GM23338 (cell line): Measurements from ENCODE around the gene INTS6L. TPM values are rescaled to one million over a fixed set of nuclear protein-coding genes. Genes with fewer than 3 reads are reported as not detected.
A peak's percentile ranks its signal among the peaks of the same experiment; 100 is the strongest.

Source experiments
- ATAC-seq: fragments of 200-7000 bp; cut with Tn5 transposase; 3 replicates; pipeline ENCODE4 v1.9.1; 2020
- DNase-seq: peaks from one replicate; pipeline ENCODE4 v3.0.0-alpha.2; 2015; ENCODE audit warnings: low spot score
- H2AFZ ChIP-seq: fragments of 200-600 bp; sonication (generic); 2 replicates; pipeline ENCODE4 v1.8.0; 2016; ENCODE audit warnings: antibody characterized with exemption, mild to moderate bottlenecking, moderate library complexity
- H3F3A ChIP-seq: fragments of 200-600 bp; sonication (generic); replicated peaks from 2 replicates; pipeline ENCODE4 v1.8.0; 2017; ENCODE audit warnings: antibody characterized with exemption, mixed run types, low read depth
- H3K27ac ChIP-seq: fragments of 200-600 bp; sonication (generic); 2 replicates; pipeline ENCODE4 v1.6.1; 2016; ENCODE audit warnings: low read depth
- H3K27me3 ChIP-seq: fragments of 200-600 bp; sonication (generic); 2 replicates; pipeline ENCODE4 v1.8.0; 2016; ENCODE audit warnings: mild to moderate bottlenecking, mixed run types, moderate library complexity; ENCODE audit not compliant: insufficient read depth
- H3K36me3 ChIP-seq: fragments of 200-600 bp; sonication (generic); 2 replicates; pipeline ENCODE4 v1.8.0; 2016; ENCODE audit warnings: mild to moderate bottlenecking; ENCODE audit not compliant: insufficient read depth
- H3K4me1 ChIP-seq: fragments of 200-600 bp; sonication (generic); 2 replicates; pipeline ENCODE4 v1.8.0; 2016; ENCODE audit warnings: mild to moderate bottlenecking, moderate library complexity; ENCODE audit not compliant: insufficient read depth
- H3K4me2 ChIP-seq: fragments of 200-600 bp; sonication (generic); 2 replicates; pipeline ENCODE4 v1.7.1; 2017; ENCODE audit warnings: mixed run types
- H3K4me3 ChIP-seq: fragments of 200-600 bp; sonication (generic); 2 replicates; pipeline ENCODE4 v1.6.1; 2016; ENCODE audit warnings: mixed run types
- H3K79me2 ChIP-seq: fragments of 200-600 bp; sonication (generic); replicated peaks from 2 replicates; pipeline ENCODE4 v1.8.0; 2017; ENCODE audit warnings: mild to moderate bottlenecking; ENCODE audit not compliant: insufficient read depth
- H3K9me2 ChIP-seq: fragments of 200-600 bp; sonication (generic); 2 replicates; pipeline ENCODE4 v1.8.0; 2017; ENCODE audit not compliant: insufficient read depth
- H4K20me1 ChIP-seq: fragments of 200-600 bp; sonication (generic); replicated peaks from 2 replicates; pipeline ENCODE4 v1.8.0; 2017; ENCODE audit warnings: mild to moderate bottlenecking; ENCODE audit not compliant: insufficient read depth
- H3K27ac Mint-ChIP-seq: 2 replicates; pipeline ENCODE4 v1.8.0; 2020; ENCODE audit warnings: inconsistent platforms, mild to moderate bottlenecking, moderate library complexity, mixed read lengths
- H3K27me3 Mint-ChIP-seq: 3 replicates; pipeline ENCODE4 v1.8.0; 2022; ENCODE audit warnings: low read depth, mild to moderate bottlenecking, moderate library complexity, mixed read lengths, inconsistent platforms; ENCODE audit not compliant: insufficient read depth, poor library complexity
- H3K36me3 Mint-ChIP-seq: 3 replicates; pipeline ENCODE4 v1.8.0; 2021; ENCODE audit warnings: low read depth, mild to moderate bottlenecking, inconsistent platforms, moderate library complexity, mixed read lengths
- H3K4me1 Mint-ChIP-seq: 3 replicates; pipeline ENCODE4 v1.8.0; 2020; ENCODE audit warnings: mild to moderate bottlenecking, inconsistent platforms, mixed read lengths
- H3K4me3 Mint-ChIP-seq: 3 replicates; pipeline ENCODE4 v1.8.0; 2021; ENCODE audit warnings: moderate library complexity, mild to moderate bottlenecking, inconsistent platforms, mixed read lengths
- H3K9me3 Mint-ChIP-seq: 3 replicates; pipeline ENCODE4 v1.8.0; 2020; ENCODE audit warnings: moderate library complexity, mild to moderate bottlenecking, inconsistent platforms, mixed read lengths
- CREB1 ChIP-seq: fragments of 250-450 bp; sonication (Bioruptor Pico); IDR thresholded peaks from 2 replicates; pipeline ENCODE4 v1.5.0; 2020; ENCODE audit warnings: low read depth, mild to moderate bottlenecking, moderate library complexity
- EZH2phosphoT487 ChIP-seq: fragments of 200-600 bp; sonication (generic); IDR thresholded peaks from one replicate; pipeline ENCODE4 v1.8.1; 2018; ENCODE audit warnings: antibody characterized with exemption; ENCODE audit not compliant: unreplicated experiment
- JUNB ChIP-seq: IDR thresholded peaks from one replicate; pipeline ENCODE4 v1.6.1; 2016; ENCODE audit warnings: antibody characterized with exemption; ENCODE audit not compliant: unreplicated experiment
- NANOG ChIP-seq: IDR thresholded peaks from 2 replicates; pipeline ENCODE4 v1.6.1; 2016; ENCODE audit warnings: antibody characterized with exemption, borderline replicate concordance
- POLR2AphosphoS5 ChIP-seq: IDR thresholded peaks from 2 replicates; pipeline ENCODE4 v1.6.1; 2016; ENCODE audit warnings: antibody characterized with exemption, low read depth
- STAT1 ChIP-seq: IDR thresholded peaks from one replicate; pipeline ENCODE4 v1.6.1; 2016; ENCODE audit warnings: antibody characterized with exemption; ENCODE audit not compliant: unreplicated experiment
- ZNF114 ChIP-seq: fragments of 250-450 bp; sonication (Bioruptor Pico); IDR thresholded peaks from 2 replicates; pipeline ENCODE4 v1.5.0; 2020; ENCODE audit warnings: mild to moderate bottlenecking, moderate library complexity
- ZNF331 ChIP-seq: fragments of 250-450 bp; sonication (Bioruptor Pico); IDR thresholded peaks from 2 replicates; pipeline ENCODE4 v1.5.0; 2020; ENCODE audit warnings: low read depth, mild to moderate bottlenecking, moderate library complexity
- polyA plus RNA-seq: library from polyadenylated mRNA; unstranded; fragments of >200 nt; fragmentation: Nextera tagmentation; extraction: Ambion mirVana; gene quantifications from 2 replicates; pipeline ENCODE4 v1.2.1, GENCODE V29; 2016
- total RNA-seq: library from RNA; depleted of rRNA; stranded (reverse); fragments of >200 nt; shearing (Covaris generic); gene quantifications from 2 replicates; pipeline ENCODE4 v1.2.3, GENCODE V29; 2014
- TF ChIP-seq, protein P1 (sequence below): IDR thresholded peaks from 2 replicates; pipeline ENCODE4 v1.6.1; 2016; ENCODE audit warnings: antibody characterized with exemption
- TF ChIP-seq, protein P2 (sequence below), 2 experiments: fragments of 200-600 bp in 1 of 2; sonication (generic) in 1 of 2; conservative IDR thresholded peaks; 2 replicates each; pipeline versions ENCODE4 v1.5.1 to v1.6.1; 2016 to 2017; ENCODE audit warnings: antibody characterized with exemption in 2 of 2, low read depth in 2 of 2, mild to moderate bottlenecking in 2 of 2, moderate library complexity in 1 of 2

The INTS6L gene
- total and polyA plus RNA-seq, 2 experiments from 2014 or later = 4.5 to 6.4 TPM

DNA sequence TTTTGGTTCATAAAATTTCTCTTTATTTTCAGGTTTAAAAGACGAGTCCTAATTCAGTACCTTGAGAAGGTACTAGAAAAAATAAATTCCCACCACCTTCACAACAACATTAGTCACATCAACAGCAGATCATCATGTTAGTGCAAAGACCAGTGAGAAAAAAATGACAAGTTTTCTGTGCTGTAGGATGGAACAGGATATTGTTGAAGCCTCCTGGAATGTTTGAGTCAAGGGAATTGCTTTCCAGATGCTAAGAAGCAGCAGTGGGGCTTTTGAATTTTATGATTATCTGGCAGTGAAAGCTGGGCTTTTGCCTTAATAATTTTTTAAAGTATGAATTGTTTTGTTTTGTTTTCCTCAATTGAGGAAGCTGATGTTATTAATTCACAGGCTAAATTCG, 61.0 kb downstream of the INTS6L start:
- Histone ChIP-seq H3F3A (no peaks in the 10 kb centered on the region), H4K20me1 (no peaks in the 10 kb centered on the region), H3K4me2 (no peak overlapping the region), H3K4me1 (no peaks in the 10 kb centered on the region), H3K79me2 (no peaks in the 10 kb centered on the region), H3K27ac (no peak overlapping the region), H2AFZ (no peak overlapping the region), H3K4me3 (no peak overlapping the region), H3K27me3 (no peaks in the 10 kb centered on the region), H3K9me2 (no peaks in the 10 kb centered on the region), H3K36me3 (no peaks in the 10 kb centered on the region)
- no peak for ATAC-seq
- Mint-ChIP-seq H3K9me3 (no peaks in the 10 kb centered on the region), H3K4me3 (no peak overlapping the region), H3K27me3 (peaks cover 1% of the 10 kb centered on the region), H3K4me1 (peaks cover 6% of the 10 kb centered on the region), H3K27ac (no peak overlapping the region), H3K36me3 (peaks cover 3% of the 10 kb centered on the region; the same call in 1 of the 3 replicates)
- no peak for DNase-seq
- TF ChIP-seq, protein P1, sequence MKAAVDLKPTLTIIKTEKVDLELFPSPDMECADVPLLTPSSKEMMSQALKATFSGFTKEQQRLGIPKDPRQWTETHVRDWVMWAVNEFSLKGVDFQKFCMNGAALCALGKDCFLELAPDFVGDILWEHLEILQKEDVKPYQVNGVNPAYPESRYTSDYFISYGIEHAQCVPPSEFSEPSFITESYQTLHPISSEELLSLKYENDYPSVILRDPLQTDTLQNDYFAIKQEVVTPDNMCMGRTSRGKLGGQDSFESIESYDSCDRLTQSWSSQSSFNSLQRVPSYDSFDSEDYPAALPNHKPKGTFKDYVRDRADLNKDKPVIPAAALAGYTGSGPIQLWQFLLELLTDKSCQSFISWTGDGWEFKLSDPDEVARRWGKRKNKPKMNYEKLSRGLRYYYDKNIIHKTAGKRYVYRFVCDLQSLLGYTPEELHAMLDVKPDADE = no peak
- no peak for TF ChIP-seq EZH2phosphoT487
- TF ChIP-seq POLR2AphosphoS5 = no peak
- TF ChIP-seq JUNB = no peak
- TF ChIP-seq ZNF114 = no peak

DNA sequence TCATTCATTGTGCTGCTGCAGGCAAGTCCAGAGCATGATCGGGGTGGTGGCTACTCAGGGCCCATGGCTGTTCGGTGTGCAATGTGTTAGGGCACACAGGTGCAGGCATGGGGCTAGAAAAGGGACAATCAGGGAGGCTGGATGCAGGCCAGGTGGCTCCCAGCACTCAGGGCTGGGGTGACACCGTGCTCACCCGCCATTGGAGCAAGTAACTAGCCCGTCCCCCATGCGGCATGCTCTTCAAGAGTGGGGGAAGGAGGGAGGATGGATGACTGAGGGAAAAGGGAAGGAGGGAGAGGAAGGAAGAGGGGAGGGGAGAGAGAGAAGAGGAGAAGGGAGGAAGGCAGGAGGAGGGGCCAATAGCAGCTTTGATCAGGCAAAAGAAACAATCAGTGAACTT, 64.7 kb downstream of the INTS6L start:
- Mint-ChIP-seq H3K4me3 (no peak overlapping the region), H3K4me1 (peaks cover 6% of the 10 kb centered on the region), H3K9me3 (no peaks in the 10 kb centered on the region), H3K27ac (no peak overlapping the region), H3K36me3 (no peaks in the 10 kb centered on the region), H3K27me3 (no peaks in the 10 kb centered on the region)
- Histone ChIP-seq H3K27me3 (no peaks in the 10 kb centered on the region), H3K27ac (no peak overlapping the region), H4K20me1 (no peaks in the 10 kb centered on the region), H3K36me3 (no peaks in the 10 kb centered on the region), H3K4me1 (no peaks in the 10 kb centered on the region), H3K9me2 (no peaks in the 10 kb centered on the region), H3K4me3 (no peak overlapping the region), H3K4me2 (no peak overlapping the region), H3F3A (no peaks in the 10 kb centered on the region), H2AFZ (no peak overlapping the region), H3K79me2 (no peaks in the 10 kb centered on the region)
- peak; percentile 1 for DNase-seq
- TF ChIP-seq, protein P1 = no peak
- TF ChIP-seq NANOG = no peak
- no peak for TF ChIP-seq ZNF331 (CRISPR knock-in tag)
- no peak for TF ChIP-seq STAT1
- TF ChIP-seq, protein P2, sequence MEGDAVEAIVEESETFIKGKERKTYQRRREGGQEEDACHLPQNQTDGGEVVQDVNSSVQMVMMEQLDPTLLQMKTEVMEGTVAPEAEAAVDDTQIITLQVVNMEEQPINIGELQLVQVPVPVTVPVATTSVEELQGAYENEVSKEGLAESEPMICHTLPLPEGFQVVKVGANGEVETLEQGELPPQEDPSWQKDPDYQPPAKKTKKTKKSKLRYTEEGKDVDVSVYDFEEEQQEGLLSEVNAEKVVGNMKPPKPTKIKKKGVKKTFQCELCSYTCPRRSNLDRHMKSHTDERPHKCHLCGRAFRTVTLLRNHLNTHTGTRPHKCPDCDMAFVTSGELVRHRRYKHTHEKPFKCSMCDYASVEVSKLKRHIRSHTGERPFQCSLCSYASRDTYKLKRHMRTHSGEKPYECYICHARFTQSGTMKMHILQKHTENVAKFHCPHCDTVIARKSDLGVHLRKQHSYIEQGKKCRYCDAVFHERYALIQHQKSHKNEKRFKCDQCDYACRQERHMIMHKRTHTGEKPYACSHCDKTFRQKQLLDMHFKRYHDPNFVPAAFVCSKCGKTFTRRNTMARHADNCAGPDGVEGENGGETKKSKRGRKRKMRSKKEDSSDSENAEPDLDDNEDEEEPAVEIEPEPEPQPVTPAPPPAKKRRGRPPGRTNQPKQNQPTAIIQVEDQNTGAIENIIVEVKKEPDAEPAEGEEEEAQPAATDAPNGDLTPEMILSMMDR (conservative IDR thresholded peaks at IDR 0.05; ENCODE audit: low read depth in 2 of 2) = no peak
- TF ChIP-seq CREB1 (CRISPR knock-in tag) = no peak
- peak; percentile 32; the same call in 1 of the 3 replicates for ATAC-seq
